GM19467 (cell line): ENCODE results near the gene NPY5R.

Experiments
- ATAC-seq: cut with Tn5 transposase; IDR thresholded peaks from one replicate; pipeline ENCODE4 v1.9.1; 2021; ENCODE audit warnings: mild to moderate bottlenecking, moderate library complexity; ENCODE audit not compliant: unreplicated experiment

NPY5R gene

DNA sequence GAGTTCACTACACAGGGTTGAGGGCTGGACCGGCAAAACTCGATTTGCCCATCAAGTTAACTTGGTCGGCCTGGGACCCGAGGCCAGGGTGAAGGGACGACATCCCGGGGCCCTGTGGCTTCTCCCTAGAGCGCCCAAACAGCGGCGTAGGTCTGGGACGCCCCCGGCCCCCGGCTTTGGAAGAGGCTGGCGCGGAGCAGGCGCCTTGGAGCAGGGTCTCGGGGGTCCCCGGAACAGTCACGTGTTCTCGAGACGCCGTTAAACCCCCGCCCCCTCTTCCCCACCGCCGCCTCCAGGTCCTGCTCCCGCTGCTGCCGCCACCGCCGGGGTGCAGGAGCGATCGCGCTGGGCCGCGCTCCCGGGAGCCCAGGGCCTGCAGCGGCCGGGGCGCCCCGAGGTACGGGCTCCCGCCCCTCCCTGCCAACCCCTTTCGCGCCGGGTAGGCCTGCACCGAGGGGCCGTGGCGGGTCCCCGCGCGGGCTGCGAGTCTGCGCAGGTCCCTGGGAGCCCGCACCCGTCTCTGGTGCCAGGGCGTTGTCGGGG, at the start of gene NPY5R:
Gene NPY5R (plus strand): TSS at position 289 of the 543 bp plus-strand sequence. CDS start 6,382 bp downstream, outside the sequence.
- ATAC-seq, result no peak

DNA sequence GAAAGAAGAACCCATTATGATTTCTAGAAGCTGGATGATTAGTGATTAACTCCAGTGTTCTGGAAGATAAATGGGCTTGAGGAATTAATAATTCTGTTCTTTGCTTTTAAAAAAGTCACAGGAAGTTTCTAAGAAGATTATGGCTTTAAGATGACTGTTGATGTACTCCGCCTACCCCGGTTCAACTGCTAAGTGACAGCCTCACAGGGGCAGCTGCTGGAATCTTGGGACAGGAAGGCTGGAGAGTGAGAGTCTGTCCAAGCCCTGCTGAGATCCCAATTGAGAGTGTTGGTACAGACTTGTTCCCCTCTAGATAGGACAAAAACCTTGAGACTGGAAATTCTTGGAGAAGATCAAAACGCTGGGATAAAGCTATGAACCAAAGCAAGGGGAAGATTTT, 48.6 kb upstream of the NPY5R start:
- no peak for ATAC-seq

DNA sequence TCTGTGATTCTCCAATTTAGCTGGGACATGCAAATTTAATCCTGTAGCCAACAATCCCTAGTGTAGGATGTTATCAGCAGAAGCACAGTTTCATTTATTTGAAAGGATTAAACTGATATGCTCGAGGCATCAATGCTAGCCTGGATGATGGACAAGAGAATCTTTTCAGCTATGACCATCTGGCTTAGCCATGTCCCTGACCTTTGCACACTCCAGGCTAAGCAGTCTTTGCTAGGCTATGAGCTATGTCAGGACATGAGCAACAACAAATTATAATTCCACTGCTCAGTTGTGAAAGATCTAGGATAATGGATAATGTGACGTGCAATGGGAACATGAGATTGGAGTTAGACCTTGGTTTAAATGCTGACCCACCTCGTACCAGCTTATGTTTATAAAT, 43.2 kb upstream of the NPY5R start:
- ATAC-seq, result no peak

DNA sequence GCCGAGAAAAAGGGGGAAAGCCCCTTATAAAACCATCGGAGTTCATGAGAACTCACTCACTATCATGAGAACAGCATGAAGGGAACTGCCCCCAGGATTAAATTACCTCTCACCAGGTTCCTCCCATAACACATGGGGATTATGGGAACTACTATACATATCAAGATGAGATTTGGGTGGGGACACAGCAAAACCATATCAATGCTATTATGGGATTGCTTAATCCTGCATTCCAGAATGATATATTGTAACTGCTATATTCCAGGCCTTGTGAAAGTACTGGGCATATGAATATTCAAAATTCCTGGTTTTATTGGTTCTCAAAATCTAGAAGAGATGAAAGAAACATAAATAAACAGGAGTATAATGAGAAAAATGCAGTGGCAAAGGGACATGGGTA, 40.6 kb upstream of the NPY5R start:
- no peak for ATAC-seq

DNA sequence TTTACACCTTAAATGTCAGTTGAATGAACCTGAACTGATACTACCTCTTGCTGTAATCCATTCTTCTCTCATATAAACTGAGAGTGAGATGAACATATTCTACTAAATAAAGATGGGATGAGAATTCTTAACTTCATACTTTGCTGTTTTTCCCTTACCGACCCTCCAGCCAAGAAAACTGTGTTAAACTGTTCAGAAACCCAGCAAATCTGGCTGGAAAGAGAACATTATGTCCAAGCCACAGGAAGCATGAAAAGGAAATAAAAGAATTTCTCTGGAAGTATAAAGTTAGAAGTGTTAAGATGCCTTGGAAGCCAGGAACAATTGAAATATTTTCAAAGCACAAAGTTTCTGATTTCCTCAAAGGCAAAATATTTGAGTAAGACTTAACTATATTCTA, 34.2 kb upstream of the NPY5R start:
- no peak for ATAC-seq

DNA sequence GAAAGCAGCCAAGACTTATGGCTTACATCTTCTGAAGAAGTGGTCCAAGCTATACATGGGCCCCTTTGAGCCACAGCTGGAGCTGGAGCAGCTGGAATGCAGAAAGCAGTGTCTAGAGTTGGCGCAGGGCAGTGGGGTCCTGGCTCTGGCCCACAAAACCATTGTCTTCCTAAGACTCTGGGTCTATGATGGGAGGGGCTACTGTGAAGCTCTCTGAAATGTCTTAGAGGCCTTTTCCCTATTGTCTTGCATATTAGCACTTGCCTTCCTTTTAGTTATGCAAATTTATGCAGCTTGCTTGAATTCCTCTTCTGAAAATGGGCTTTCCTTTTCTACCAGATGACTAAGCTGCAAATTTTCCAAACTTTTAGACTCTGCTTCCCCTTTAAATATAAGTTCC, 26.6 kb upstream of the NPY5R start:
- no peak for ATAC-seq

DNA sequence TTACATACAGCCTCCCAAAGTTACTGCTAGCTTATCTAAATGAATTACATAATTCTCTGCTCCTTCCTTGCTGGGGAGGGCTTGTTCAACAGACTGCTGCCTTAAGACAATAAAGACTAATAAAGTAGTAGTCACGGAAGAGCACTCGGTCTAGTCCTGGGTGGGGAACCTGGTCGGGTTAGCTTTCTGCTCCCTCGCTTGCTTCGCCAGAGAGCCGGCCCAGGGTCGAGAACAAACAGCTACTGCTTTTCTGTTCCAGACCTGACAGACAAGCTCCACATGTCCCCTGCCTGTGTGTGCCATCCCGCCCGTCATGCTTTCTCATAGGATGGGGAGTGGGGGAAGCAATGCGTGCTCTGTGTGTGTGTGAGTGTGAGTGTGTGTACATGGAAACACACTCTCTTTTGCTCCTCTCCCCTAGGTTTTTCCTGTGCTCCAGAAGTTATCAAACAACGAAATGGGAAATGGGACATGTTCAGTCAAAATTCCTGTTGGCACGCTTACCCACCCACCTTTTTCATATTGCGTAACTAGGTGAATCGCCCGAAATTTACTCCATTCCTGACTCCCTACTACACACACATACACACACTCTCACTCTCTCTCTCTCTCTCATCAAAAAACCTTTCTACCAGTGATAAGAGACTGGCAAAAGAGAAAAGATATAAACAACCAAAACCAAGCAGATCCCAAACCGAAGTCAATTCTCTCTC, 12.6 kb upstream of the NPY5R start:
- no peak for ATAC-seq

DNA sequence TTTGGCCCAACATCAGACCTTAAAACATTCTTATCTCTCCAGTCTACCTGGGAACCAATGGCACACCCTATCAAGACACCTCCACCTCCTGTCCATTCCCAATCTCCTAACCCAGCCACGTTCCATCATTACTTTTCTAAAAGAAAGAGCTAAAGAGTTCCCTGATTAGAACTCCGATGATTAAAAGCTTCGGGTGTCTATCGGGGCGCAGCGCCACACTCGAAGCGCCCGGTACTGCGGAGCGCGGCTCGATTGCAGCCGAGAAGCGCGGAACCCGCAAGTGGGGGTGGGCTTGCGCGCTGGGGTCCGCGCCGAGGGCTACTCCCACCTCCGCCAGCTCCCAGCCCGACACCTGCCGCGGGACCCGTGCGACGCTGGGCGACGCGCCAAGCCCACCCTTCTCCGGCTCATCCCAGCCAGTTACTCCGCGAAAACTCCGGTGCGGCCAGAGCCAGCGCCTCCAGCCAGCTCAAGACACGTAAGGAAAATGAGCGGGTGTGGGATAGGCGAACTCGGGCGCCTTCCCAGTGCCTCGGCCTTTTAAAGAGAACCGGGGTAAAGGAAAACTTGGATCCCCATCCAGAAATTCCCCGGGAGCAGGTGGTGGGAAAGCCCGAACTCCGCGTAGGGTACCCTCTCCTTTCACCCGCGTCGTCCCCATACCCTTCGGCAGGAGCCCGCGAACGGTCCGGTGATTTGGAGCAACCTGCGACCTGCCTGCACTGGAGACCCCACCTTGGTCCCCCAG, 11.9 kb upstream of the NPY5R start:
- no peak for ATAC-seq

DNA sequence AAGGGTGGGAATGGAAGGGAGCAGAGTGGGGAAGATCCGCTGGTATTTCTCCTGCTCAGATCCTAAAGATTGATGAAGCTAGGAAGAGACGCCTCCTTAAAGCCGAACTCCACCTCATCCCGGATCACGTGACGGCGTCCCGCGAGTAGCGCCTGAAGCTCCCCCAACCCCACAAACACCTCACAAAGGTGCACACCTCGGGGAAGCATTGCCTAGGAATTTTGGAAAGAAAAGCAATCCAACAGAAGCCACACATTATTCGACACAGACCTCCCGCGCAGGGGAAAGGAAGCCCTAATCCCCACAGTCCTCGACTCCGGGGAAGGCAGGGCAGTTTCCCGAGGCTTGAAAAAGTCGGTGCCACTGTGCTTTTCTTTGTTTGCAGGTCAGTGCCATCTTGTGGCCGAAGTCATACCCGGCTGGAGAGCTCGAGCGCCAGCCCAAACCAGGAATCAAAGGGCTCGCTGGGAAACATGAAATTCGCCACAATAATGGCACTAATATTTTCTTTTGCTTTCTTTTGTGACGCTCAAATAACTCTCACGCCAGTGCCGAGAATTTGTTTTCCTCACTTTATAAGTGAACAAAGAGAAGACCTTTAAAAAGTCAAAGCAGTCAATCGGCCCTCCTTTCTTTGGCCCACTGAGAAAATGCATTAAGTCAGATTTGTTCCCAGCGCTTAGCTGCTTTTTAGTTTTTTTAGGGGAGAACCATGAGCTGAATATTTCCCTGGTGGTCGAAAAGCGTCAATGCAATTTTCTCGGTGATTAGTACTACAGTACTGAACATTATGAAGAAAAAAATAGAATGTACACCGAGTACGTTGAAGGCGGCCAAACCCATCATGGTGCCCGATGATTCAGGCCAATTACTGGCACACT, 10.9 kb upstream of the NPY5R start, which contains the start of gene NPY1R:
Gene NPY1R (minus strand): TSS at position 71 of the 881 bp plus-strand sequence. CDS start 6,042 bp downstream, outside the sequence.
- ATAC-seq, result peak; percentile 84

DNA sequence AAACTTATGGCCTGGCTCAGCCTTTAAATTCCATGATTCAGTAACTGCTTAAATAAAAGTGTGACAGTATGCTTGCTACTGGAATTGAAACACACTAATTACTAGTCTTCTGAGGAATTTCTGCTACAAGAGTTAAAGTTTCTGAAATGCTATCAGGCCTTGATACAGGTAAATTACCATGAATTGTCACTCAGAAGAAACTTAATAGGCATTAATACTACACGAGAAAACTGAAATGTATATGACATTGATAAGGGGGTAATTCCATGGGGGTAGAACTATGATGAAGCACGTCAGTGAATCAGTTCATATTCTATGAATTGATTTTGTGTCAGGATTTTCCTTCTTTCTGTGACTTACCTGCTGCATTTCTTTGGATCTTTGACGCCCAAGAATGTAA, 8.3 kb upstream of the NPY5R start:
- no peak for ATAC-seq

DNA sequence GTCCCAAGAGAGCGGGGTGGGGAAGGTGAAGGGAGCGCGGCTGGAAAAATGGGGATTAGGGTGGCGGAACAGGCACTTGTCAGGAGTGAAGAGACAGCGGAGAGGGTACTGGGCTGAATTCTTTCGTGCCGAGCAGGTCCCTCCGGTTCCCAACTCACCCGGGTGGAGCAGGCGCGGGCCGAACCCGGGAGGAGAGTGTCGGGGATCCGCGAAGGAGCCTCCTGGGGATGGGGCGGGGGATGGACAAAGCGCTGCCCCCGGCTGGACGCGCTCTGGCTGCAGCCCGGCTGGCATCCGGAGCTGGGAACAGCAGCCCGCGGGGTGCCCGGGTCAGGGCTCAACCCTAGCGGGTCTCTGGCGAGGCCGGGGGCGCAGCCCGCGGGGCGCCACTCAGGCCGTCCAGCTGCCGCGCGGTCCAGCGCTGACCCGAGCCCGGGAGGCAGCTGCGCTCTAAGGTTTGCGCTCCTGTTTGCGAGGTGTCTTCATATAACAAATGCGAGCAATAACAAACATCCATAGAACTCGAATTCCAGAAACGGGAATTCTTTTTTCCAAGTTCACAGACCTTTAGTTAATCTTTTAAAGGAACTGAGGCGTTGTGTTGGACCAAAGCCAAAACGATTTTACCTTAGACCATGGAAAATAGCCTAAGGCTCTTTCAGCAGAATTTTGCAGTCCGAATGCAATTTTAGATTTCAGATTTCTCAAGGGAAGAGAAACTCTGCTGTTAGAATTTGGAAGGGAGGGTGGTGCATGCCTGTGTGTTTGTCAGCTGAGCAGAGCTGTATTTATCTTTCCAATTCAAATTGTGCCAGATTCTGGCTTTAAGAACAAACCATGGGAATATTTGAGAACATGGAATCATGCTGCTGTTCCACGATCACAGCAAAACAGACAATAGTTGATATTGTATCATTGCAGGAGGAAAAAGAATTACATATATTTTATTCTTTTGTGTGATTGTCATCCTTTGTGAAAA, 744 bp downstream of the NPY5R start:
- no peak for ATAC-seq

DNA sequence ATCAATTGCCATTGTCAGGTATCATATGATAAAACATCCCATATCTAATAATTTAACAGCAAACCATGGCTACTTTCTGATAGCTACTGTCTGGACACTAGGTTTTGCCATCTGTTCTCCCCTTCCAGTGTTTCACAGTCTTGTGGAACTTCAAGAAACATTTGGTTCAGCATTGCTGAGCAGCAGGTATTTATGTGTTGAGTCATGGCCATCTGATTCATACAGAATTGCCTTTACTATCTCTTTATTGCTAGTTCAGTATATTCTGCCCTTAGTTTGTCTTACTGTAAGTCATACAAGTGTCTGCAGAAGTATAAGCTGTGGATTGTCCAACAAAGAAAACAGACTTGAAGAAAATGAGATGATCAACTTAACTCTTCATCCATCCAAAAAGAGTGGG, 7.0 kb downstream of the NPY5R start:
- no peak for ATAC-seq

DNA sequence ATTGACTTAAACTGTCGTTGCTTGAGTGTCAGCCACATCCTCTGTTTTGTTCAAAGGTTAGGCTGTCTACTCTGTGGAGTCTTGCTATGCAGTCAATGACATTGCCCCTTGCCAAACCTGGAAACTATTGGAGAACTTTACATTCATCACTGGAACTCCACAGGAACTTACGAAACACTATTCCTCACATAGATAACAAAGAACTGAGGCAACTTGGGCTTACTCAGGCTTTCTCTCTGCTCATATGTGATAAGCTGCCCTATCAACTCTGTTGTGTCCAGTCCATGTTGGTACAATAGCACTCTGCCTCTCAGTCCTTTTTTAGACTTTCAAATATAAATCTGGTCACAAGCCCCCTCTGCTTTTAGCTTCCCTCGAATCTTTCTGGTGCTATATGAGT, 9.4 kb downstream of the NPY5R start:
- ATAC-seq, result no peak

DNA sequence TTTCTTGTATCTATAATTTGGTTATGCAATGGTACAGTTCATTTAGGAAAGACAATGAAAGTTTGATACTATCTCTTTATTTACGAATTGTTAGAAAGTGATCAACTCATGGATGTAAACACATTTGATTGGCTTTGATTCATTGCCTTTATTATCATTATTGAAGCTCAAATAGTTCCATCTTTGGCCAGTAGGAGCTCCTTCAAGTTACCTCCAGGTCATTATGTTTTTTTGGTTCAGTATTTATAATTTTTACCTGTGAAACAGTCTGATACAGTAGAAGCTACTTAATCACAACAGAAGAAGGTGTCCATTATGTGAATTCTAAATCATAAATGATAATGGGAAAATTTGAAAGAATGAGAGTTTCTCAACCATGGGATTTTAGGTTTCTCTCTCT, 12.4 kb downstream of the NPY5R start:
- ATAC-seq, result no peak

DNA sequence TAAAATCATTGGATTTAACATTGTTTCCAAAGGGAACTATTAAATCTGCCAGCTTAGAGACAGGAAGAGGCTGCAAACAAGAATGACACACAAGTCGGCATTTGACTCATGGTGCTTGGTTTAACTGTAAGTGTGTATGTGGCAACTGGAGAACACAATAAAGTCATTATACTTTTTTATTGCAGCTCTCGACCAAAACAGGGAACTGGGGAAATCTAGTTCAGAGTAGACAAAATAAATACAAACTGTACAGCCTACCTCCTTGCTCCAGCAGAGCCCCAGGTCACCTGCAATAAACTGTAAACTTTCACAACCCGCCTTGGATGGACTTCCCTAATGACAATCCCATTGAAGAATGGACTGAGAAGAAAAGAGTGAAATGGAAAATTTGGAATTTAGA, 24.0 kb downstream of the NPY5R start:
- ATAC-seq, result no peak

DNA sequence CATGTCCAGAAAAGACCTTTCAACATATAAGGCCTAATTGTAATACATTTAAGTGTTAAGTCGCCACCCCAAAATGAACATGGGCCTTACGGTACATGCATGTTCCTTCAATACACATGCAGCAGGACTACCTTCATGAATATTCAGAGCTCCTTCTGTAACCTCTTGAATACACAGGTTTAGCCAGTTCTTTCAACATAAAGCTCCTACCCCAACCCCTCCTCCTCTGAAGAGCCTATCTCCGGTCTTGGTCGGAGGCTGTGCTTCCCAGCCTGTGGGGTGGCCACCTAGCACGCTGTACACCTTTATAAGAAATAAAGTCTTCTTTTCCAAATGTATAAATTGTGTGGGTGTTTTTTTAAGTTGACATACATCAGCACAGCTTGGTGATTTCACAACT, 28.3 kb downstream of the NPY5R start:
- no peak for ATAC-seq

DNA sequence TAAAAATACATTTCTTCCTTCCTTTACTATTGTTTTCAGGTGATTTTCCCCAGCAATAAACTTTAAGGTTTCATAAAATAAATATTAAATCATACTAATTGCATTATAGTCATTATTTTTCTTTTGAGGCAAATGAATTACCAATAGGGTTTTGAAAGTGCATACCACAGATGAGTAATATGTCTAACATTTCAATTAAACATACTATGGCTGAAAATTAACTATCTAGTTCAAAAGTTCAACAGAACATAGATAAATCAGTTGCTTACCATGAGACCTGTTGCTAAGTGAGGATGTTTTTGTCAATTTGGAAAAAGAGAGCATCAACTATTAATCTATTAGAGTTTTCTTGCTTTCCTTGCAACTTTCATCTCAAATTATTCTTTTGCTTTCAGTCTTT, 35.0 kb downstream of the NPY5R start:
- ATAC-seq, result no peak

DNA sequence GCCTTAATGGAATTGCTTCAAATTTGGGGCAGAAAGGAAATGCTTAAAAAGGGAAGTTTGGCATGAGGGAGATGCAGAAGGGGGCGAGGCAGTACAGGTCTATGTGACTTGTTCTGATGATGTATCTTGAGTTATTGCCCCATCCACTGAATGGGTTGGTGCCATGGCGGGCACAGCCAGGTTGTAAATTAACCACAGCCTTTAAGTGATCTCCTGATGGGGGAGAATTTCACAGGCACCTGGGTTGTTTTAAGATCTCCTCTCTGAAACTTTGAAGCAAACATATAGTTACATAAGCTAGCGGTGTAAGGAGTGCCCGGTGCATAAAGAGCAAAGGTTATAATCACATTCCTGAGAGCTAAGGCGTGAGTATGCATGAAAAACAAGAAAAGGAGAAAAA, 37.0 kb downstream of the NPY5R start:
- ATAC-seq, result no peak

DNA sequence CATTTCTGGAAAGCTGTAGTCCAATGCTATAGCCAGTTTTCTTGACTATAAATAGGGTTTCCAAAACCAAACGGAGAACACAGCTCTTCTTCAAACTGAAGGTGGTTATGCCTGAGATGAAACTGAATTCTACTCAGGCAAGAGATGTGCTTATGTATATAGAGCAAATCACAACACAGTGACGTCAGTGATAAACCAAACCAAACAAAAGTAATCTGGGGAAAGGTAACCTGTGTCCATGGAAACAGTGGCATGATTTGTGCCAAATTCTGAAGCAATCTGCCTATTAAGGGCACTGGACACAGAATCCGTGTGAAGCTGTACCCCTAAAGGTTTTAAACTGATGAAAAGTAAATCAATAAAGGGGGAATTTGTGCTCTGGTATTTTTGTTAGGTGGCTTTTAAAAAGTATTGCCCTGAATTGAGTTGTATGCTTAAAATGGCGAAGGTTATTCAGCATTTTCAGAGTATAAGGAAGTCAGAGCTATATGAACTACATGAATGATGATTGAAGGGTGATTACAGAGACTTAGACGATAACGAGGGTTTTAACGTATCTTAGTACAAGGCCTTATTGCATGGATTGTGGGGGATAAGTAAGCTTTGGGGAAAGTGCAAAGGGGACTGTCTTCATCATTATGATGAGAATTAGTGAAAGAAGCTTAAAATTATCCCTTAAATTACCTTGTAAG, 38.6 kb downstream of the NPY5R start:
- ATAC-seq, result no peak
